ENCODE data around the gene LAMA3. TPM values are rescaled to one million over a fixed set of nuclear protein-coding genes. Genes with fewer than 3 reads are reported as not detected.

The LAMA3 gene
- total RNA-seq, 4 donors from 2014 or later = 14.9 to 81.4 (median 69.3) TPM

- DNase-seq = no peak
- no peaks in the 10 kb centered on the region for H3K27me3 ChIP-seq
- no peak overlapping the region for H3K4me3 ChIP-seq
- no peak overlapping the region for H3K27ac ChIP-seq
- TF ChIP-seq POLR2A (IDR thresholded peaks at IDR 0.05) (no peak), CTCF (IDR thresholded peaks at IDR 0.05) (no peak)
- H3K9me3 ChIP-seq = no peaks in the 10 kb centered on the region
- H3K4me1 ChIP-seq = peaks cover 0 to 3% (median 0%) of the 10 kb centered on the region in 4 donors
- no peaks in the 10 kb centered on the region for H3K36me3 ChIP-seq
Measured at GRCh38 chr18:24003903-24004640, 314.8 kb downstream of the LAMA3 start.

Other genes with a start within 250 kb of the LAMA3 start
- 100 to 1,000 TPM in 3 of 4 donors, 10 to 100 TPM in 1; 66.0 to 262 (median 160) TPM for gene RIOK3, start 236.2 kb upstream of the LAMA3 start, total RNA-seq
- 10 to 100 TPM; 15.7 to 42.2 (median 33.9) TPM for gene RMC1, start 185.9 kb upstream of the LAMA3 start, total RNA-seq
- gene NPC1, start 102.9 kb upstream of the LAMA3 start, total RNA-seq = 10 to 100 TPM; 62.7 to 80.1 (median 71.3) TPM
- gene ANKRD29, start 26.5 kb upstream of the LAMA3 start, total RNA-seq = 10 to 100 TPM in 1 of 4 donors, 1 to 10 TPM in 3; 4.0 to 18.2 (median 8.1) TPM

Measured in Peyer's patch (tissue), 4 donors.